ENCODE results near the gene PDAP1.

DNA sequence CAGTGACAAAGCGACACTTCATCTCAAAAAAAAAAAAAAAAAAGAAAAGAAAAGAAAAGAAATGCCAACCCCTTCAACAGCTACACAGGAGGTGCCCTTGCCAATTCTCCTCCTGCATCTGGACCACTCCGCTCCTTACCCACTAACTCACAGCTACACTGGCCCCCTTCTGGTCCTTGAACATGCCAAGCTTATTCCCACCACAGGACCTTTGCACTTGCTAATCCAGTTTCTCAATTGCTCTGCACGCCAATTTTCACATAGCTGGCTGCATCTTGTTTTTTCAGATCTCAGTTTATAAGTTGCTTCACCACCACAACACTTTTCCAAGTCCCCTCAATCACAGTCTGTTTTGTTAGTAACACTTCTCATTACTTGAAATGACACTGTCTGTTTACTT is 5.5 kb downstream of the PDAP1 start:
- TF ChIP-seq, protein P1, sequence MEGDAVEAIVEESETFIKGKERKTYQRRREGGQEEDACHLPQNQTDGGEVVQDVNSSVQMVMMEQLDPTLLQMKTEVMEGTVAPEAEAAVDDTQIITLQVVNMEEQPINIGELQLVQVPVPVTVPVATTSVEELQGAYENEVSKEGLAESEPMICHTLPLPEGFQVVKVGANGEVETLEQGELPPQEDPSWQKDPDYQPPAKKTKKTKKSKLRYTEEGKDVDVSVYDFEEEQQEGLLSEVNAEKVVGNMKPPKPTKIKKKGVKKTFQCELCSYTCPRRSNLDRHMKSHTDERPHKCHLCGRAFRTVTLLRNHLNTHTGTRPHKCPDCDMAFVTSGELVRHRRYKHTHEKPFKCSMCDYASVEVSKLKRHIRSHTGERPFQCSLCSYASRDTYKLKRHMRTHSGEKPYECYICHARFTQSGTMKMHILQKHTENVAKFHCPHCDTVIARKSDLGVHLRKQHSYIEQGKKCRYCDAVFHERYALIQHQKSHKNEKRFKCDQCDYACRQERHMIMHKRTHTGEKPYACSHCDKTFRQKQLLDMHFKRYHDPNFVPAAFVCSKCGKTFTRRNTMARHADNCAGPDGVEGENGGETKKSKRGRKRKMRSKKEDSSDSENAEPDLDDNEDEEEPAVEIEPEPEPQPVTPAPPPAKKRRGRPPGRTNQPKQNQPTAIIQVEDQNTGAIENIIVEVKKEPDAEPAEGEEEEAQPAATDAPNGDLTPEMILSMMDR (IDR thresholded peaks at IDR 0.05): no peak
- TF ChIP-seq POLR2A (IDR thresholded peaks at IDR 0.05): no peak
